Colonic mucosa (tissue), 4 donors: ENCODE measurements around the gene FNIP1. TPM values are rescaled to one million over a fixed set of nuclear protein-coding genes. Genes with fewer than 3 reads are reported as not detected.
"Not testable (repeated sequence)": the region's sequence is repeated elsewhere in the genome, so short reads cannot be mapped to it uniquely, and the experiment has no call there.

ENCODE experiments used
- DNase-seq: peaks from one replicate; pipeline ENCODE4 v3.0.0-alpha.2; 2020
- H3K27ac ChIP-seq: fragments of 200-600 bp; one replicate; pipeline ENCODE4 v1.8.0; 2021
- H3K27me3 ChIP-seq: fragments of 200-600 bp; one replicate; pipeline ENCODE4 v1.8.0; 2021
- H3K36me3 ChIP-seq: fragments of 200-600 bp; one replicate; pipeline ENCODE4 v1.8.0; 2021
- H3K4me1 ChIP-seq: fragments of 200-600 bp; one replicate; pipeline ENCODE4 v1.8.0; 2021; ENCODE audit warnings: mild to moderate bottlenecking
- H3K4me3 ChIP-seq: fragments of 200-600 bp; one replicate; pipeline ENCODE4 v1.8.0; 2021
- H3K9ac ChIP-seq, 2 donors: one replicate each; pipeline ENCODE4 v1.7.0; 2013; ENCODE audit warnings: control low read depth in 2 of 2, low read depth in 2 of 2, low read length in 2 of 2
- H3K9me3 ChIP-seq: fragments of 200-600 bp; one replicate; pipeline ENCODE4 v1.8.0; 2021
- intact Hi-C: fragments of 100-400 bp; cut with DNase I; formaldehyde crosslinking; loops from one replicate; pipeline ENCODE4 v1.14.1; 2022
- total RNA-seq, 2 donors: library from RNA; stranded (reverse); fragmentation: NEBNext Ultra II Directional in 1 of 2; extraction: Animal tissue kit (Norgen Biotek cat#: 25700) in 1 of 2; gene quantifications; one replicate each; pipeline ENCODE4 v1.2.1, GENCODE V29; 2021
- TF ChIP-seq, protein P1 (sequence below): fragments of 200-600 bp; IDR thresholded peaks from one replicate; pipeline ENCODE4 v1.8.0; 2022; ENCODE audit warnings: antibody characterized with exemption, mild to moderate bottlenecking
- donor health status: healthy.
- donor health status: DM: no; HTN: no; CAD: no.
- donor health status: DM: no; HTN: no; CAD: no.

Gene FNIP1
- total RNA-seq: 10 to 100 TPM; 18.1 to 41.2 TPM

DNA sequence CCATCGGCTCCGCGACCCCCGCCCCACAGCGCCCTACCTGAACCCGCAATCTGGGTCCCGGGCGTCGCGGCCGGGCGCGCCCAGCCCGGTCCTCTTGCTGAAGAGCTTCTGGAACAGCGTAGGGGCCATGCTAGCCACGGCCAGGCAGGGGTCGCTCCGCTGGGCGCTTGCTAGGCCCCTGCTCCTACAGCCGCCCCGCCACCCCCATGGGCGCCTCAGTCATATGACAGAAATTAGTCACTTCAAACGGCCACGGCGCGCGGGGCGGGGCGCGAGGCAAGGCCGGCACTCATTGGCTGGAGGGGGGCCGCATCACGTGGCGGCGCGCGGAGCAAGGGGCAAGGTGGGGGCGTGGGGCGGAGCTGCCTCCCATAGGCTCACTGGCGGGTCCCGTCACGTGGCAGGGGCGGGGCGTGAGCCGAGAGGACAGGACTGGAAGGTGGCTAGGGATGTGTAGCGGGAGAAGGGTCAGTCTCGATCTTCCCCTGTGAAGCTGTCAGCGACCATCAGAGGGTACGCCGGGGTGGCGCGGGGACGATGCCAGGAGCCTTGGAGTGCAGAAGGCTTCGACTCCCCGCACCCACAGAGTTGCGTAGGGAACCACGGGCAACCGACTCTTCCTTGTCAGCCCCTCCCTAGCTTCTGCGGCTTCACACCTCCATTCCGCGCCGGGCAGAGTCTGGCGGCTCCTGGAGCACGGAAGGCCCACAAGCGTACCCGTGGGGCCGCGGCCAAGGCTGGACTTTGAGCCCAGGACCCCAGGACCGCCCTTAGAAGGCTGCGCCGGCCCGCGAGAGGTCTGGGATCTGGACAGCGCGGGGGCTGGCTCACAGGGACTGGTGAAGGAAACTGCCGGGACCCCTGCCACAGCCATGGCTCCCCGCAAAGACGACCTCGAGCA is at the start of gene FNIP1:
Gene FNIP1, minus strand, starts transcription at position 225 of the 901 bp plus-strand sequence. Its CDS starts 96 bp downstream, at position 129.
- DNase-seq: peak; percentile 100
- peak within 1 kb of the TSS; percentile 91 to 99 for H3K9ac ChIP-seq
- peak within 1 kb of the TSS; percentile 92 for H3K4me3 ChIP-seq
- H3K36me3 ChIP-seq: no peaks in the 10 kb centered on the region
- TF ChIP-seq, protein P1, sequence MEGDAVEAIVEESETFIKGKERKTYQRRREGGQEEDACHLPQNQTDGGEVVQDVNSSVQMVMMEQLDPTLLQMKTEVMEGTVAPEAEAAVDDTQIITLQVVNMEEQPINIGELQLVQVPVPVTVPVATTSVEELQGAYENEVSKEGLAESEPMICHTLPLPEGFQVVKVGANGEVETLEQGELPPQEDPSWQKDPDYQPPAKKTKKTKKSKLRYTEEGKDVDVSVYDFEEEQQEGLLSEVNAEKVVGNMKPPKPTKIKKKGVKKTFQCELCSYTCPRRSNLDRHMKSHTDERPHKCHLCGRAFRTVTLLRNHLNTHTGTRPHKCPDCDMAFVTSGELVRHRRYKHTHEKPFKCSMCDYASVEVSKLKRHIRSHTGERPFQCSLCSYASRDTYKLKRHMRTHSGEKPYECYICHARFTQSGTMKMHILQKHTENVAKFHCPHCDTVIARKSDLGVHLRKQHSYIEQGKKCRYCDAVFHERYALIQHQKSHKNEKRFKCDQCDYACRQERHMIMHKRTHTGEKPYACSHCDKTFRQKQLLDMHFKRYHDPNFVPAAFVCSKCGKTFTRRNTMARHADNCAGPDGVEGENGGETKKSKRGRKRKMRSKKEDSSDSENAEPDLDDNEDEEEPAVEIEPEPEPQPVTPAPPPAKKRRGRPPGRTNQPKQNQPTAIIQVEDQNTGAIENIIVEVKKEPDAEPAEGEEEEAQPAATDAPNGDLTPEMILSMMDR: no peak
- intact Hi-C loops: loop anchor here (5.0 kb wide), 1 partner anchor 160 kb away; the partner anchor contains the start of gene RAPGEF6
- no peaks in the 10 kb centered on the region for H3K27me3 ChIP-seq
- H3K4me1 ChIP-seq: no peaks in the 10 kb centered on the region
- peak within 1 kb of the TSS; percentile 98 for H3K27ac ChIP-seq
- H3K9me3 ChIP-seq: no peaks in the 10 kb centered on the region

DNA sequence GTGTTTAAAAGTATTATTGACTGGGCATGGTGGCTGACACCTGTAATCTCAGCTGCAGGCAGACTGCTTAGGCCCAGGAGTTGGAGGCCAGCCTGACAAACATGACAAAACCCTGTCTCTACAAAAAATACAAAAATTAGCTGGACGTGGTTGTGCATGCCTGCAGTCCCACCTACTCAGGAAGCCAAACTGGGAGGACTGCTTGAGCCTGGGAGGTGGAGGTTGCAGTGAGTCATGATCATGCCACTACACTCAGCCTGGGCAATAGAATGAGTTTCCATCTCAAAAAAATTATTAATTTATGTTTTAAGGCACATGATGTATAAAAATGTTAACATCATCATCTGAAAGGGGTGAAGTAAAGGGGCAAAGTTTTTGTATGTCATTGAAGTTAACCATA is 49.7 kb upstream of the FNIP1 start:
- Histone ChIP-seq H3K4me1 (no peaks in the 10 kb centered on the region), H3K4me3 (no peak overlapping the region), H3K9ac (no peak overlapping the region), H3K9me3 (no peaks in the 10 kb centered on the region), H3K36me3 (no peaks in the 10 kb centered on the region), H3K27me3 (no peaks in the 10 kb centered on the region), H3K27ac (no peak overlapping the region)
- TF ChIP-seq, protein P1: no peak
- intact Hi-C loops: no loop called here
- DNase-seq: no peak

GRCh38 chr5:131845828-131846227 is 49.0 kb upstream of the FNIP1 start:
- no peak overlapping the region for H3K9ac ChIP-seq
- no peaks in the 10 kb centered on the region for H3K27me3 ChIP-seq
- intact Hi-C loops: no loop called here
- no peaks in the 10 kb centered on the region for H3K4me1 ChIP-seq
- no peak for DNase-seq
- TF ChIP-seq, protein P1: no peak
- H3K4me3 ChIP-seq: no peak overlapping the region
- no peaks in the 10 kb centered on the region for H3K9me3 ChIP-seq
- H3K36me3 ChIP-seq: no peaks in the 10 kb centered on the region
- H3K27ac ChIP-seq: no peak overlapping the region

GRCh38 chr5:131842971-131843370 is 46.2 kb upstream of the FNIP1 start:
- H3K4me3 ChIP-seq, H3K27me3 ChIP-seq, H3K4me1 ChIP-seq, intact Hi-C loops, H3K9me3 ChIP-seq, H3K27ac ChIP-seq, H3K9ac ChIP-seq, H3K36me3 ChIP-seq, DNase-seq: not testable (repeated sequence)

GRCh38 chr5:131832702-131833101 is 35.9 kb upstream of the FNIP1 start:
- H3K9me3 ChIP-seq, H3K36me3 ChIP-seq, intact Hi-C loops, H3K4me3 ChIP-seq, H3K9ac ChIP-seq, H3K4me1 ChIP-seq, H3K27me3 ChIP-seq, DNase-seq, H3K27ac ChIP-seq: not testable (repeated sequence)

GRCh38 chr5:131825404-131826013 is 28.7 kb upstream of the FNIP1 start:
- no peaks in the 10 kb centered on the region for H3K27me3 ChIP-seq
- H3K4me3 ChIP-seq: no peak overlapping the region
- no peak for DNase-seq
- TF ChIP-seq, protein P1: no peak
- H3K4me1 ChIP-seq: no peaks in the 10 kb centered on the region
- no peaks in the 10 kb centered on the region for H3K36me3 ChIP-seq
- H3K9me3 ChIP-seq: no peaks in the 10 kb centered on the region
- H3K27ac ChIP-seq: no peak overlapping the region
- no peak overlapping the region for H3K9ac ChIP-seq
- intact Hi-C loops: no loop called here
